PC-9 (cell line): Measurements from ENCODE around the gene THEMIS. TPM values are rescaled to one million over a fixed set of nuclear protein-coding genes. Genes with fewer than 3 reads are reported as not detected.

Experiments used
- BruUV-seq: library from RNA; stranded (reverse); fragments of 400-500 nt; replicated peaks from 2 replicates; lab custom pipeline; 2021; lab: Mats Ljungman, UMichigan
- CTCF ChIA-PET: fragments of 300-600 bp; sonication (Branson Sonifier 250); formaldehyde crosslinking; loops from one replicate; lab custom pipeline; 2022; ENCODE audit warnings: antibody characterized with exemption; lab: Charles Lee
- POLR2A ChIA-PET: fragments of 300-600 bp; sonication (Branson Sonifier 250); formaldehyde crosslinking; loops from one replicate; lab custom pipeline; 2022; ENCODE audit warnings: antibody characterized with exemption; ENCODE audit not compliant: unreplicated experiment; lab: Charles Lee
- DNase-seq, 2 experiments: peaks; one replicate each; pipeline versions ENCODE4 v3.0.0 to v3.0.0-alpha.2; 2015 to 2022; ENCODE audit warnings: mixed read lengths in 1 of 2
- H2AFZ ChIP-seq: fragments of 200-600 bp; sonication (generic); 2 replicates; pipeline ENCODE4 v1.8.1; 2017; ENCODE audit warnings: antibody characterized with exemption
- H3F3A ChIP-seq: fragments of 200-600 bp; sonication (generic); 2 replicates; pipeline ENCODE4 v1.8.1; 2017; ENCODE audit warnings: antibody characterized with exemption, mild to moderate bottlenecking, low read depth; ENCODE audit not compliant: insufficient read depth
- H3K27ac ChIP-seq: fragments of 200-600 bp; sonication (generic); 2 replicates; pipeline ENCODE4 v1.6.1; 2016; ENCODE audit warnings: mixed run types
- H3K27me3 ChIP-seq: fragments of 200-600 bp; sonication (generic); 2 replicates; pipeline ENCODE4 v1.6.1; 2016; ENCODE audit warnings: low read depth, mixed run types; ENCODE audit not compliant: insufficient read depth
- H3K36me3 ChIP-seq: fragments of 200-600 bp; sonication (generic); 2 replicates; pipeline ENCODE4 v1.6.1; 2016; ENCODE audit warnings: low read depth, mixed run types
- H3K4me1 ChIP-seq: fragments of 200-600 bp; sonication (generic); replicated peaks from 2 replicates; pipeline ENCODE4 v1.6.1; 2016; ENCODE audit warnings: mixed run types; ENCODE audit not compliant: insufficient read depth
- H3K4me2 ChIP-seq: fragments of 200-600 bp; sonication (generic); 2 replicates; pipeline ENCODE4 v1.6.1; 2017; ENCODE audit warnings: mixed run types
- H3K4me3 ChIP-seq: fragments of 200-600 bp; sonication (generic); 2 replicates; pipeline ENCODE4 v1.6.1; 2016; ENCODE audit warnings: mixed run types
- H3K79me2 ChIP-seq: fragments of 200-600 bp; sonication (generic); 2 replicates; pipeline ENCODE4 v1.6.1; 2017; ENCODE audit warnings: low read depth, mixed run types
- H3K9me2 ChIP-seq: fragments of 200-600 bp; sonication (generic); 2 replicates; pipeline ENCODE4 v1.8.1; 2017; ENCODE audit warnings: mild to moderate bottlenecking; ENCODE audit not compliant: insufficient read depth
- H3K9me3 ChIP-seq: fragments of 200-600 bp; sonication (generic); 2 replicates; pipeline ENCODE4 v1.8.1; 2016; ENCODE audit warnings: low read depth; ENCODE audit not compliant: insufficient read depth
- H4K20me1 ChIP-seq: fragments of 200-600 bp; sonication (generic); 2 replicates; pipeline ENCODE4 v1.8.1; 2017; ENCODE audit not compliant: insufficient read depth
- CTCF ChIP-seq: fragments of 200-600 bp; sonication (generic); conservative IDR thresholded peaks from 2 replicates; pipeline ENCODE4 v1.6.1; 2017; ENCODE audit warnings: mixed run types, antibody characterized with exemption, mild to moderate bottlenecking, moderate library complexity
- EZH2 ChIP-seq: fragments of 200-600 bp; sonication (generic); IDR thresholded peaks from 2 replicates; pipeline ENCODE4 v1.8.0; 2017; ENCODE audit warnings: antibody characterized with exemption, low read depth
- intact Hi-C: fragments of 100-400 bp; cut with micrococcal nuclease; formaldehyde crosslinking; loops from one replicate; pipeline ENCODE4 v1.10.0; 2022; ENCODE audit not compliant: unreplicated experiment
- total RNA-seq: library from RNA; stranded (reverse); gene quantifications from 2 replicates; pipeline ENCODE4 v1.2.3, GENCODE V29; 2021

THEMIS gene
- total RNA-seq, 1 experiment from 2014 or later: not detected

DNA sequence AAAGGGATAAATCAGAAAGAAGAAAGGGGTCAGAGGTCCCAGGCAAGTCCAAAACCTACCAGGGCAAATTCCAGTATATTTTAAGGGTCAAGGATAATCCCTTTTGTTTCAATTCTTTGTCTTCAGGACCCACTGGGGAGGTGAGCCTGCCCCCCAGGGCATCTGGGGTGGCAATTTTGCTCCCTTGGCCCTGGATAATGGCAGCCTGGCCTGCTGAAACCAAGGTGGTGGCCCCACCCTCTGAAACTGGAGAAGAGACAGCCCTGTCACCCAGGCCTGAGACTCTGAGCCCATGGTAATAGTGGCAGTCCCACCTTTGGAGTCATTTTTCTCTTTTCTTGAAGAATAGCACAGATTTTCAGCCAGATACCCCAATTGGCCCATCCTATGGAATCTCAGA lies 205.8 kb downstream of the THEMIS start:
- Histone ChIP-seq H3K36me3 (no peaks in the 10 kb centered on the region), H3K9me2 (no peaks in the 10 kb centered on the region), H3K4me3 (no peak overlapping the region), H3K9me3 (no peaks in the 10 kb centered on the region), H2AFZ (no peak overlapping the region), H3K27me3 (no peaks in the 10 kb centered on the region), H3F3A (no peaks in the 10 kb centered on the region), H3K79me2 (no peaks in the 10 kb centered on the region), H3K4me2 (no peak overlapping the region), H3K4me1 (no peaks in the 10 kb centered on the region), H3K27ac (no peak overlapping the region), H4K20me1 (no peaks in the 10 kb centered on the region)
- intact Hi-C loops: loop anchor here (10.0 kb wide), 1 partner anchor 230 kb away; no protein-coding TSS in a partner anchor
- TF ChIP-seq EZH2 (no peak), CTCF (no peak)
- ChIA-PET POLR2A (no interaction called here), CTCF (no interaction called here)
- no peak for DNase-seq
- BruUV-seq: no TSS peak

- Histone ChIP-seq H3K27ac (no peak overlapping the region), H3K36me3 (no peaks in the 10 kb centered on the region), H3K9me3 (no peaks in the 10 kb centered on the region), H3K79me2 (no peaks in the 10 kb centered on the region), H3K4me1 (no peaks in the 10 kb centered on the region), H3K4me3 (no peak overlapping the region), H4K20me1 (no peaks in the 10 kb centered on the region), H3K27me3 (no peaks in the 10 kb centered on the region), H3K9me2 (no peaks in the 10 kb centered on the region), H2AFZ (no peak overlapping the region), H3F3A (no peaks in the 10 kb centered on the region), H3K4me2 (no peak overlapping the region)
- intact Hi-C loops: loop anchor here (2.0 to 10.0 kb wide), 2 partner anchors 136 to 226 kb away; no protein-coding TSS in a partner anchor
- TF ChIP-seq EZH2 (no peak), CTCF (no peak)
- ChIA-PET CTCF (no interaction called here), POLR2A (no interaction called here)
- DNase-seq: no peak
- no TSS peak for BruUV-seq
These were observed 209.7 kb downstream of the THEMIS start for GRCh38 chr6:127691146-127691545.

DNA sequence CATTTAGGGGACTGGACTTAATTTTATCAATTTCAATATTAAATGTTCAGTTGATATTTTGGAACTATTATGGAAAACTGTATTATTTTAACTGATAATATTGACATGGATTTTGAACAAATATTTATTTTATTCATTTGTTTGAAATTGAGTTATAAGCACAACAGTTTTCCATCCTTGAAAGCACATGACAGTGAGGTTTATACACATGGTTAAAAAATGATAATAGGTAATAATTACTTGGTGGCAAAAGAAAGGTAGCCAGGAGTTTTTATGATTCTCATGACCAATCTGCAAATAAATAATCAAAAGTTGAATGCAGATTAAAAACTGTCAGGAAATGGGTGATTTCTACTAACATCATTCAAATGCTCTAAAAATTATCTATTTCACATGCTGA lies 210.3 kb downstream of the THEMIS start:
- no peak overlapping the region for H3K4me2 ChIP-seq
- intact Hi-C loops: loop anchor here (2.0 to 10.0 kb wide), 2 partner anchors 136 to 226 kb away; no protein-coding TSS in a partner anchor
- H3K4me3 ChIP-seq: no peak overlapping the region
- no peaks in the 10 kb centered on the region for H4K20me1 ChIP-seq
- ChIA-PET POLR2A (no interaction called here), CTCF (interaction anchor here (0.6 kb wide), 1 partner anchor 190 kb away, joined by 5 read pairs; no protein-coding TSS in a partner anchor)
- TF ChIP-seq EZH2 (no peak), CTCF (no peak)
- H3K27me3 ChIP-seq: no peaks in the 10 kb centered on the region
- H3F3A ChIP-seq: no peaks in the 10 kb centered on the region
- no peak overlapping the region for H2AFZ ChIP-seq
- no peaks in the 10 kb centered on the region for H3K9me3 ChIP-seq
- no peaks in the 10 kb centered on the region for H3K79me2 ChIP-seq
- H3K27ac ChIP-seq: no peak overlapping the region
- no peaks in the 10 kb centered on the region for H3K36me3 ChIP-seq
- H3K9me2 ChIP-seq: no peaks in the 10 kb centered on the region
- DNase-seq: no peak
- BruUV-seq: no TSS peak
- H3K4me1 ChIP-seq: no peaks in the 10 kb centered on the region
